WTC11 (cell line): ENCODE results near the gene KRTAP10-3.

Experiments
- ATF3 ChIP-seq: sonication (generic); formaldehyde crosslinking; conservative IDR thresholded peaks from 2 replicates; pipeline ENCODE4 v1.8.1; 2022; ENCODE audit warnings: mild to moderate bottlenecking, missing genetic modification reagents
- NFYB ChIP-seq: sonication (generic); formaldehyde crosslinking; conservative IDR thresholded peaks from 2 replicates; pipeline ENCODE4 v1.8.0; 2022; ENCODE audit warnings: low read depth, missing genetic modification reagents
- PRDM15 ChIP-seq: sonication (generic); formaldehyde crosslinking; IDR thresholded peaks from 2 replicates; pipeline ENCODE4 v1.8.0; 2022; ENCODE audit warnings: missing genetic modification reagents
- TP53 ChIP-seq: sonication (generic); formaldehyde crosslinking; IDR thresholded peaks from 2 replicates; pipeline ENCODE4 v1.8.1; 2023; ENCODE audit warnings: mild to moderate bottlenecking, missing genetic modification reagents

GRCh38 chr21:44571844-44572782 lies 13.5 kb upstream of the KRTAP10-3 start:
- TF ChIP-seq TP53 (CRISPR knock-in tag): no peak
- TF ChIP-seq NFYB (CRISPR knock-in tag): no peak
- TF ChIP-seq ATF3 (CRISPR knock-in tag): no peak
- no peak for TF ChIP-seq PRDM15 (CRISPR knock-in tag)
